Measurements from ENCODE around the gene CD19.
"Not testable (repeated sequence)": the region's sequence is repeated elsewhere in the genome, so short reads cannot be mapped to it uniquely, and the experiment has no call there.

The CD19 gene

GRCh38 chr16:28931801-28932225 lies at the start of gene CD19:
CD19 (plus strand) TSS chr16:28931971; CDS start chr16:28932001, 30 bp downstream.
- in situ Hi-C loops (cut with MboI; ENCODE audit: low pct_unique_long_range_greater_than_20kb, low sequenced_read_pairs), result loop anchor here (25.0 kb wide), 1 partner anchor 395 kb away; the partner anchor contains the start of gene NUPR1
- no peak for DNase-seq

- DNase-seq, result no peak
- in situ Hi-C loops (cut with MboI; ENCODE audit: low pct_unique_long_range_greater_than_20kb, low sequenced_read_pairs), result no loop called here
These were observed 49.1 kb upstream of the CD19 start for GRCh38 chr16:28882551-28883160.

GRCh38 chr16:28883221-28883996 lies 48.4 kb upstream of the CD19 start:
- in situ Hi-C loops (cut with MboI; ENCODE audit: low pct_unique_long_range_greater_than_20kb, low sequenced_read_pairs), result no loop called here
- no peak for DNase-seq

GRCh38 chr16:28884045-28884444 lies 47.7 kb upstream of the CD19 start:
- DNase-seq, result no peak
- in situ Hi-C loops (cut with MboI; ENCODE audit: low pct_unique_long_range_greater_than_20kb, low sequenced_read_pairs), result no loop called here

GRCh38 chr16:28886945-28887344 lies 44.8 kb upstream of the CD19 start:
- in situ Hi-C loops (cut with MboI; ENCODE audit: low pct_unique_long_range_greater_than_20kb, low sequenced_read_pairs), result no loop called here
- DNase-seq, result no peak

GRCh38 chr16:28890355-28890754 lies 41.4 kb upstream of the CD19 start:
- DNase-seq; in situ Hi-C loops (cut with MboI; ENCODE audit: low pct_unique_long_range_greater_than_20kb, low sequenced_read_pairs): not testable (repeated sequence)

- no peak for DNase-seq
- in situ Hi-C loops (cut with MboI; ENCODE audit: low pct_unique_long_range_greater_than_20kb, low sequenced_read_pairs), result no loop called here
These were observed 39.5 kb upstream of the CD19 start for GRCh38 chr16:28891964-28892890.

- DNase-seq, result no peak
- in situ Hi-C loops (cut with MboI; ENCODE audit: low pct_unique_long_range_greater_than_20kb, low sequenced_read_pairs), result no loop called here
These were observed 38.5 kb upstream of the CD19 start for GRCh38 chr16:28893291-28893690.

GRCh38 chr16:28895609-28896008 lies 36.2 kb upstream of the CD19 start:
- in situ Hi-C loops (cut with MboI; ENCODE audit: low pct_unique_long_range_greater_than_20kb, low sequenced_read_pairs), result no loop called here
- no peak for DNase-seq

GRCh38 chr16:28897826-28898225 lies 33.9 kb upstream of the CD19 start:
- no peak for DNase-seq
- in situ Hi-C loops (cut with MboI; ENCODE audit: low pct_unique_long_range_greater_than_20kb, low sequenced_read_pairs), result no loop called here

GRCh38 chr16:28898266-28898665 lies 33.5 kb upstream of the CD19 start:
- in situ Hi-C loops (cut with MboI; ENCODE audit: low pct_unique_long_range_greater_than_20kb, low sequenced_read_pairs), result no loop called here
- DNase-seq, result no peak

- in situ Hi-C loops (cut with MboI; ENCODE audit: low pct_unique_long_range_greater_than_20kb, low sequenced_read_pairs), result no loop called here
- DNase-seq, result no peak
These were observed 32.8 kb upstream of the CD19 start for GRCh38 chr16:28898942-28899341.

- DNase-seq, result no peak
- in situ Hi-C loops (cut with MboI; ENCODE audit: low pct_unique_long_range_greater_than_20kb, low sequenced_read_pairs), result no loop called here
These were observed 31.7 kb upstream of the CD19 start for GRCh38 chr16:28899882-28900590.

GRCh38 chr16:28900601-28901000 lies 31.2 kb upstream of the CD19 start:
- in situ Hi-C loops (cut with MboI; ENCODE audit: low pct_unique_long_range_greater_than_20kb, low sequenced_read_pairs), result no loop called here
- no peak for DNase-seq

- in situ Hi-C loops (cut with MboI; ENCODE audit: low pct_unique_long_range_greater_than_20kb, low sequenced_read_pairs), result no loop called here
- DNase-seq, result no peak
These were observed 29.9 kb upstream of the CD19 start for GRCh38 chr16:28901862-28902261.

GRCh38 chr16:28902909-28903308 lies 28.9 kb upstream of the CD19 start:
- DNase-seq, result no peak
- in situ Hi-C loops (cut with MboI; ENCODE audit: low pct_unique_long_range_greater_than_20kb, low sequenced_read_pairs), result no loop called here

GRCh38 chr16:28903344-28904042 lies 28.3 kb upstream of the CD19 start:
- no peak for DNase-seq
- in situ Hi-C loops (cut with MboI; ENCODE audit: low pct_unique_long_range_greater_than_20kb, low sequenced_read_pairs), result no loop called here

- in situ Hi-C loops (cut with MboI; ENCODE audit: low pct_unique_long_range_greater_than_20kb, low sequenced_read_pairs), result no loop called here
- DNase-seq, result no peak
These were observed 27.4 kb upstream of the CD19 start for GRCh38 chr16:28904363-28904762.

GRCh38 chr16:28904828-28905227 lies 26.9 kb upstream of the CD19 start:
- in situ Hi-C loops (cut with MboI; ENCODE audit: low pct_unique_long_range_greater_than_20kb, low sequenced_read_pairs), result no loop called here

More at GRCh38 chr16:28904828-28905227, 26.9 kb upstream of the CD19 start:
- DNase-seq, result no peak
